NCI-H146 (cell line): Measurements from ENCODE around the gene ATP8B3.

Source experiments
- DNase-seq: peaks from one replicate; lab custom pipeline; 2025; lab: John Stamatoyannopoulos, UW

ATP8B3 gene

DNA sequence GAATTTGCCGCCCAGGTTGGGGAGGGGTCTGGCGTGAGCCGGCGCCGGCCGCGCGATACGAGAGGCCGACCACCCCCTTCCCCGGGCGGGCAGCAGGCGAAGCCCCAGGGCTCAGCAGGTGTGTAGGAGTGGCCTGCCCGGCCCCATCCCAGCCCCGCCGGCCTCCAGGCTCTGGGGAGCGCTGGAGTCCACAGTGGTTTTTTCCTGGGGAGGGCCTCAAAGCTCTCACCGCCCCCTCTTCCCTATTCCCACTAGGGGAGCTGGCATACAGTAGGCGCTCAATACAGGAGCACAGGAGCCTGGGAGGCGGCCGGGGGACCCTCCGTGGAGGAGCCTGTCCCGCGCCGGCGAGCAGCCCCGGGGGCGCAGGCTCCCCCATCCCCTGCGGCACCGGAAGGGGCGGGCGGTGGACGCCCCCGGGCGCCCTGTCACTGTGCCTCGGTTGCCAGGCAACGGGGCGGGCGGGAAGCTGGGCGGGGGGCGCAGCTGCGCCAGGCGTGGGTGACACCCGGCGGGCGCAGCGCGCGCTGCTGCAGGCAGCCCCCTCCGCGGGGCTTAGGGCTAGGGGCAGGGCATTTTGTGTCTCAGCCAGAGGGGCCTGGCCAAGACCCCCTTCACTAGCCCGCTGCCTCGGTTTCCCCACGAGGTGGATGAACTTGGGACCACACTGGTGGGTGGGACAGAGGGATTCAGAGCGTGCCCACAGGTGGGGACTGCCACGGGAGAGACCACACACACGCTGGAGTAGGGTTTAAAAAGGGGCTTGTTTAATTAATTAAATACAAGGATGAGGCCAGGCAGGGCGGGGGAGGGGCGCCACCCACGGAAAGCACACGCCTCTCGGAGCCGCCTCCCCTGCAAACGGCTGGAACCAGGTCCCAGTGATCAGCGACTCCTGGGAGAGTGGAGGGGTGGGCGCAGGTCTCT, 39.8 kb upstream of the ATP8B3 start:
- peak; percentile 65 for DNase-seq

- no peak for DNase-seq
Observed at GRCh38 chr19:1850809-1851653, 39.0 kb upstream of the ATP8B3 start.

DNA sequence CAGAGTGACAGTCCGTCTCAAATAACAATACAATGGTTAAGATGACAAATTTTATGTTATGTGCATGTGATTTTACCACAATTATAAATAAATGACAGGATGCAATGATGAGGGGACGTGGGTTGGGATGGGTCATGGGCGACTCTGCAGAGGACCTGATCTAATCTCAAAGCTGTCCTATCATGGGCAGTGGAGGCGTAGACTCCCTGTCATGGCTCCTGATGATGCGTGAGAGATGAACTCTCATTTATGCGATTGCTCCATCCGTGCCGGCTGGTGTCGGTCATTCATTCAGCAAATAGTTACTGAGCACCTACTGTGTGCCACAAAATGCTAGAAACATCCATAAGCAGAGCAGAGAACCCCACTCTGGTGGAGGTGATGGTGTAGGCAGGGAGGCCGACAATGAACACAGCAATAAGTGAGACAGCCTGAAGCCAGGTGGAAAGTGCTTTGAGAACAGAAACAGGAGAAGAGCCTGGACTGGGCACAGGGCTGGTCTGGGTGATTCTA, 37.9 kb upstream of the ATP8B3 start:
- no peak for DNase-seq

GRCh38 chr19:1849132-1849474, 37.0 kb upstream of the ATP8B3 start:
- DNase-seq = no peak

- peak; percentile 85 for DNase-seq
Observed at GRCh38 chr19:1848399-1849131, 36.5 kb upstream of the ATP8B3 start, which contains the start of gene REXO1. Gene REXO1, minus strand, starts transcription at chr19:1848483. Its CDS starts 125 bp downstream, at chr19:1848358.

GRCh38 chr19:1847684-1848398, 35.8 kb upstream of the ATP8B3 start:
- DNase-seq = peak; percentile 25

DNA sequence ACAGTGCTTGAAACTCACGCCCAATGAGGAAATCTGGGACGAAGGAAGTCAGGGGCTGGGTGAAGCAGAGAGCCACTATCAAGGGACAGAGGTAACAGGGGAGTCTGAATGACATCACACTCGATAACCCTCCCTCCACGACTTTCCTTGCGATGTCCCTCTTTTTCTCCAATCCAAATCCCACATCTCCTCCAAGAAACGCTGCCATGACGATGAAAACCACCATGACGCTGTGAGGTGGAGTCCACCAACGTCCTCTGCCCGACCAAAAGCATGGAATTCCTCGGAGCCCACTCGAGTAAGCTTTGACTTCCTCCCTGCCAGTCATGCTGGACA, 35.2 kb upstream of the ATP8B3 start:
- DNase-seq = no peak

DNA sequence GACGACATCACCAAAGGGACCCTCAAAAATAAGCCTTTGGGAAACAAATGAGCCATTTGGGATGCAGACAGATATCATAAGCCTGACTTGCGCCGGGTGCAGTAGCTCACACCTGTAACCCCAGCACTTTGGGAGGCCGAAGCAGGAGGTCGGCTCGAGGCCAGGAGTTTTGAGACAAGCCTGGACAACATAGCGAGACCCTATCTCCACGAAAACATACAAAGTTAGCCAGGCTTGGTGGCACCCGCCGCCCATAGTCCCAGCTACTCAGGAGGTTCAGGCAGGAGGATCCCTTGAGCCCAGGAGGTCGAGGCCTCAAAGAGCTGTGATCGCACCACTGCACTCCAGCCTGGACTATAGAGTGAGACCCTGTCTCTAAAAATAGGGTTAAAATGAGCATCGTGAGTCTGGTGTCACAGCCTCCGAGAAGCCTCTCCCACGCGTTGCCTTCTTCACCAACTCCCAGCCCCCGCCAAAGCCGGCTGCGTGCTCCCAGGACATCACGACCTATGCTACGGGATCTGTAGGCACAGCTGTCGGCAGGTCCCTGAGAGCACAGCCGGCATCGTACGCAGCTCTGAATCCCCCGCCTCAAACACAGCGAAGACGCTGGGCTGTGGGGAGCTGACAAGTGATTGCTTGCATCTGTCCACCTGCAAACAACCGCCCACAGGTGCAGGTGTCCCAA, 34.6 kb upstream of the ATP8B3 start:
- DNase-seq = no peak

GRCh38 chr19:1845642-1846041, 33.6 kb upstream of the ATP8B3 start:
- DNase-seq = no peak

DNA sequence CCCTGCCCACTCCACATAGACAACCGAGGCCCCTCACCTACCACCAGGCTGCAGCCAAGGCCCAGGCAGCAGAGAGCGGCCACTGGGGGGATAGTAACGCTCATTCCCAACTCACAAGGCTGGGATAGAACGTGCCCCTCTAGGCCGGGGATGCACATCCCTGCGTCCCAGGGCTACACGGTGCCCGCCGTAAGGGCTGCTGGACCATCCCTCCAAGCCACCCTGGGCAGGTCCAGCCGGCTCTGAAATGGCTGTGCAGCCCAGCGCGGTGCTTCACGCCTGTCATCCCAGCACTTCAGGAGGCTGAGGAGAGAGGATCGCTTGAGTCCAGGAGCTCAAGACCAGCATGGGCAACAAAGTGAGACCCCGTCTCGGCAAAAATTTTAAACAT, 33.0 kb upstream of the ATP8B3 start:
- no peak for DNase-seq

- DNase-seq = no peak
Observed at GRCh38 chr19:1844513-1845124, 32.5 kb upstream of the ATP8B3 start.

- no peak for DNase-seq
Observed at GRCh38 chr19:1843646-1844394, 31.7 kb upstream of the ATP8B3 start.

GRCh38 chr19:1843116-1843515, 31.0 kb upstream of the ATP8B3 start:
- DNase-seq = no peak

DNA sequence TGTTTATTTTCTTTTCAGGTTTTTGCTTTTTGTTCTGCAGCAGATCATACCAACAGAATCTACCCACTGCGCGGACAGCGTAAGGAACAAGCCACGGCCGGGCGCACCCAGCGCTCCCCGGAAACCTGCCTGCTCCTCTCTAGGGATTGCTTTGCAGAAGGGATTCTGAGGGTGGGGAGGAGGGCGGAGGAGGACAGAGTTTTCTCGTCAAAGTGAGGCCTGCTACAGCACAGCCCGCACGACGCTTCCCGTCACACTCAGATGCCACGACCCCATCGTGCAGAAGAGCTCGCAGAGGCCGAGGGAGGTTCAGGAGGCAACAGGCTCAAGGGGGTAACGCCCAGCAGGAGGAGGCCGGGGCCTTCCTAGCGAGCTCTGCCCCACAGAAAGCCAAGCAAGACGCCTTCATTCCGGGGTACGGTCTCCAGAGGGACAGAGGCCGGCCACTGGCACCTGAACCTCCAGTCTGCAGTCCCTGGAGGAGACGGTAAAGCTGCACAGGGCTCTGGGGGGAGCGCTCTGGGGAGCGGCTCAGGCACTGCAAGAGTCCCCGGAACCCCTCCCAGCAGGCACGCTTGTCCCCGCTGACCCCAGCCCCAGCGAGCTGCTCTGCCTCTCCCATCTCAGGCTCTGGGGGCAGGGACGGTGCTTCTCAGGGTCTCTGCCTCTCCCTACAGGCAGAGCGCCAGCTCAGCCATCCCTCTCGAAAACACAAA, 29.3 kb upstream of the ATP8B3 start:
- DNase-seq = no peak

- no peak for DNase-seq
Observed at GRCh38 chr19:1840541-1841115, 28.6 kb upstream of the ATP8B3 start.

- DNase-seq = no peak
Observed at GRCh38 chr19:1839658-1840540, 27.8 kb upstream of the ATP8B3 start.

GRCh38 chr19:1837625-1838105, 25.6 kb upstream of the ATP8B3 start:
- DNase-seq = no peak

DNA sequence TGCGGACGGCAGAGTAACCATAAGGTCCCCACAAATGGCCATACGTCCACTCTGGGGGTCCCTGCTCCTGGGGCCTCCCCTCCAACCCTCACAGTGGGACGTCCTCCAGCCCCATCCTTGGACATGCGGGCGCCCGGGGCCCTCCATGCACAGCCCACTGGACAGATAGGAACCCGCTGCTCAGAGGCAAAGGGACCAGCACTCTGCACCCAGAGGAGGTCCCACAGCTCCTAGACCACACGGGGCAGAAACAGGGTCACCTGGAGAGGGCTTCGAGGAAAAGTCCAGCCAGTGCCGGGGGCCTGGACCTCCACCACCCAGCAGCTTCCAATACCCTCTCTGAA, 25.1 kb upstream of the ATP8B3 start:
- no peak for DNase-seq
